Globus pallidus (tissue), 1 donor: ENCODE results near the gene SCUBE2.
"Not testable (repeated sequence)": the region's sequence is repeated elsewhere in the genome, so short reads cannot be mapped to it uniquely, and the experiment has no call there.

ENCODE experiments used
- DNase-seq: peaks from one replicate; pipeline ENCODE4 v3.0.0-alpha.2; 2015; ENCODE audit warnings: low spot score

SCUBE2 gene

GRCh38 chr11:9004183-9004926 lies 87.0 kb downstream of the SCUBE2 start:
- no peak for DNase-seq

- DNase-seq: peak; percentile 14
Observed at GRCh38 chr11:9003573-9004182, 87.7 kb downstream of the SCUBE2 start, which contains the start of gene NRIP3. Gene NRIP3, minus strand, starts transcription at chr11:9004001. Its CDS starts 66 bp downstream, at chr11:9003935.

- no peak for DNase-seq
Observed at GRCh38 chr11:9002920-9003572, 88.4 kb downstream of the SCUBE2 start.

GRCh38 chr11:9001736-9002135 lies 89.7 kb downstream of the SCUBE2 start:
- no peak for DNase-seq

- no peak for DNase-seq
Observed at GRCh38 chr11:8998017-8998416, 93.4 kb downstream of the SCUBE2 start.

- DNase-seq: no peak
Observed at GRCh38 chr11:8997451-8997850, 93.9 kb downstream of the SCUBE2 start.

- DNase-seq: no peak
Observed at GRCh38 chr11:8989453-8989852, 101.9 kb downstream of the SCUBE2 start.

GRCh38 chr11:8988329-8989234 lies 102.8 kb downstream of the SCUBE2 start:
- DNase-seq: no peak

- DNase-seq: no peak
Observed at GRCh38 chr11:8987446-8987845, 104.0 kb downstream of the SCUBE2 start.

- DNase-seq: not testable (repeated sequence)
Observed at GRCh38 chr11:8986772-8987171, 104.6 kb downstream of the SCUBE2 start.

GRCh38 chr11:8985462-8985861 lies 105.9 kb downstream of the SCUBE2 start:
- no peak for DNase-seq

- no peak for DNase-seq
Observed at GRCh38 chr11:8983552-8983951, 107.8 kb downstream of the SCUBE2 start.

- no peak for DNase-seq
Observed at GRCh38 chr11:8980485-8980884, 110.9 kb downstream of the SCUBE2 start.

GRCh38 chr11:8979365-8979764 lies 112.0 kb downstream of the SCUBE2 start:
- DNase-seq: not testable (repeated sequence)

- no peak for DNase-seq
Observed at GRCh38 chr11:8973121-8973520, 118.3 kb downstream of the SCUBE2 start.

GRCh38 chr11:8971924-8972316 lies 119.5 kb downstream of the SCUBE2 start:
- DNase-seq: no peak

GRCh38 chr11:8971196-8971923 lies 120.0 kb downstream of the SCUBE2 start:
- no peak for DNase-seq
